Endodermal cell (in vitro differentiated cells): Measurements from ENCODE around the gene TUBGCP2. TPM values are rescaled to one million over a fixed set of nuclear protein-coding genes. Genes with fewer than 3 reads are reported as not detected.

Experiments used
- DNase-seq: peaks from one replicate; pipeline ENCODE4 v3.0.0-alpha.2; 2017
- H3K27ac ChIP-seq: 2 replicates; pipeline ENCODE4 v1.5.1; 2013; ENCODE audit warnings: mild to moderate bottlenecking, low read depth, low read length, moderate library complexity
- H3K27me3 ChIP-seq: 2 replicates; pipeline ENCODE4 v1.6.1; 2013; ENCODE audit warnings: mild to moderate bottlenecking, low read length, moderate library complexity; ENCODE audit not compliant: insufficient read depth, control insufficient read depth, poor library complexity, severe bottlenecking
- H3K36me3 ChIP-seq: 2 replicates; pipeline ENCODE4 v1.7.0; 2013; ENCODE audit warnings: mild to moderate bottlenecking, low read length, moderate library complexity; ENCODE audit not compliant: control insufficient read depth, insufficient read depth
- H3K4me1 ChIP-seq: one replicate; pipeline ENCODE4 v1.7.0; 2013; ENCODE audit warnings: low read length; ENCODE audit not compliant: control insufficient read depth, insufficient read depth
- H3K4me3 ChIP-seq: 2 replicates; pipeline ENCODE4 v1.5.1; 2013; ENCODE audit warnings: mild to moderate bottlenecking, low read length, moderate library complexity
- H3K9ac ChIP-seq: 2 replicates; pipeline ENCODE4 v1.6.1; 2013; ENCODE audit warnings: mild to moderate bottlenecking, low read length, moderate library complexity; ENCODE audit not compliant: poor library complexity, severe bottlenecking; ENCODE audit errors: extremely low read depth
- H3K9me3 ChIP-seq: 2 replicates; pipeline ENCODE4 v1.6.1; 2013; ENCODE audit warnings: mild to moderate bottlenecking, low read length, moderate library complexity; ENCODE audit not compliant: control insufficient read depth
- H3K27ac Mint-ChIP-seq: 2 replicates; pipeline ENCODE4 v1.8.0; 2020; ENCODE audit warnings: mixed read lengths
- H3K27me3 Mint-ChIP-seq: 2 replicates; pipeline ENCODE4 v1.8.0; 2021; ENCODE audit warnings: mild to moderate bottlenecking, mixed read lengths; ENCODE audit not compliant: insufficient read depth
- H3K36me3 Mint-ChIP-seq: 2 replicates; pipeline ENCODE4 v1.8.0; 2020; ENCODE audit warnings: low read depth, mixed read lengths
- H3K4me1 Mint-ChIP-seq: 2 replicates; pipeline ENCODE4 v1.8.0; 2020; ENCODE audit warnings: mixed read lengths
- H3K4me3 Mint-ChIP-seq: 2 replicates; pipeline ENCODE4 v1.8.0; 2020; ENCODE audit warnings: mild to moderate bottlenecking, moderate library complexity, mixed read lengths
- H3K9me3 Mint-ChIP-seq: 2 replicates; pipeline ENCODE4 v1.8.0; 2020; ENCODE audit warnings: mild to moderate bottlenecking, mixed read lengths
- CTCF ChIP-seq: fragments of 200-600 bp; sonication (generic); conservative IDR thresholded peaks from 2 replicates; pipeline ENCODE4 v1.5.0; 2021; ENCODE audit warnings: antibody characterized with exemption, mild to moderate bottlenecking
- WGBS, 2 experiments: methylation state at CpG; one replicate each; pipeline versions ENCODE4 v1.1.5 to v1.1.7; 2013; ENCODE audit warnings: missing lambda C conversion rate in 2 of 2, mixed read lengths in 1 of 2; ENCODE audit not compliant: insufficient coverage in 1 of 2, insufficient read length in 1 of 2; 5-methylcytosine and 5-hydroxymethylcytosine counted together
- total RNA-seq, 2 donors: library from RNA; stranded (reverse); fragmentation: NEBNext Ultra II Directional in 1 of 2; extraction: Animal tissue kit (Norgen Biotek cat#: 25700) in 1 of 2; gene quantifications; 2 replicates in 1 of 2; 3 replicates in 1 of 2; pipeline ENCODE4 v1.2.1, GENCODE V29; 2021

The TUBGCP2 gene
- total RNA-seq, 2 donors from 2014 or later = 52.8 to 63.0 TPM

- H3K4me3 Mint-ChIP-seq = no peak overlapping the region
- H3K27me3 Mint-ChIP-seq = peaks cover 26% of the 10 kb centered on the region
- Histone ChIP-seq H3K27ac (no peak overlapping the region), H3K9me3 (peaks cover 11% of the 10 kb centered on the region), H3K36me3 (no peaks in the 10 kb centered on the region), H3K4me3 (no peak overlapping the region), H3K9ac (no peak overlapping the region), H3K4me1 (no peaks in the 10 kb centered on the region), H3K27me3 (peaks cover 96% of the 10 kb centered on the region)
- H3K27ac Mint-ChIP-seq = no peak overlapping the region
- 23 to 30% methylated on average over 4 to 40 of the region's 41 CpGs for WGBS, 2 experiments
- TF ChIP-seq CTCF = no peak
- H3K36me3 Mint-ChIP-seq = no peaks in the 10 kb centered on the region
- H3K9me3 Mint-ChIP-seq = peaks cover 5% of the 10 kb centered on the region
- H3K4me1 Mint-ChIP-seq = no peaks in the 10 kb centered on the region
- DNase-seq = no peak
Observed at GRCh38 chr10:133336118-133336576, 27.5 kb upstream of the TUBGCP2 start.

- no peak overlapping the region for H3K27ac ChIP-seq
- no peak overlapping the region for H3K9ac ChIP-seq
- no peaks in the 10 kb centered on the region for H3K36me3 Mint-ChIP-seq
- peaks cover 11% of the 10 kb centered on the region for H3K9me3 ChIP-seq
- 4 to 12% methylated on average over 15 to 75 of the region's 75 CpGs for WGBS, 2 experiments
- peaks cover 33% of the 10 kb centered on the region for H3K27me3 Mint-ChIP-seq
- peaks cover 5% of the 10 kb centered on the region for H3K9me3 Mint-ChIP-seq
- no peaks in the 10 kb centered on the region for H3K4me1 ChIP-seq
- TF ChIP-seq CTCF = no peak
- peak overlapping the region; percentile 40 for H3K4me3 Mint-ChIP-seq
- peak overlapping the region; percentile 40 for H3K4me3 ChIP-seq
- H3K27ac Mint-ChIP-seq = no peak overlapping the region
- no peaks in the 10 kb centered on the region for H3K4me1 Mint-ChIP-seq
- H3K36me3 ChIP-seq = no peaks in the 10 kb centered on the region
- peaks cover 97% of the 10 kb centered on the region for H3K27me3 ChIP-seq
- peak; percentile 84 for DNase-seq
Observed at GRCh38 chr10:133335246-133336117, 26.8 kb upstream of the TUBGCP2 start.

GRCh38 chr10:133334503-133335245 lies 26.0 kb upstream of the TUBGCP2 start:
- H3K27ac Mint-ChIP-seq = no peak overlapping the region
- Histone ChIP-seq H3K9me3 (peaks cover 11% of the 10 kb centered on the region), H3K27me3 (peaks cover 96% of the 10 kb centered on the region), H3K4me1 (no peaks in the 10 kb centered on the region), H3K4me3 (peak overlapping the region; percentile 40), H3K36me3 (no peaks in the 10 kb centered on the region), H3K27ac (no peak overlapping the region), H3K9ac (no peak overlapping the region)
- no peaks in the 10 kb centered on the region for H3K36me3 Mint-ChIP-seq
- H3K27me3 Mint-ChIP-seq = peaks cover 39% of the 10 kb centered on the region
- 14 to 31% methylated on average over 17 to 51 of the region's 51 CpGs for WGBS, 2 experiments
- H3K4me3 Mint-ChIP-seq = peak overlapping the region; percentile 40
- TF ChIP-seq CTCF = no peak
- peaks cover 5% of the 10 kb centered on the region for H3K9me3 Mint-ChIP-seq
- no peaks in the 10 kb centered on the region for H3K4me1 Mint-ChIP-seq
- peak; percentile 75 for DNase-seq
